Measurements from ENCODE around the gene VCP. TPM values are rescaled to one million over a fixed set of nuclear protein-coding genes. Genes with fewer than 3 reads are reported as not detected.
A peak's percentile ranks its signal among the peaks of the same experiment; 100 is the strongest.

The VCP gene
- total RNA-seq, 1 donor from 2014 or later: 374 TPM

DNA sequence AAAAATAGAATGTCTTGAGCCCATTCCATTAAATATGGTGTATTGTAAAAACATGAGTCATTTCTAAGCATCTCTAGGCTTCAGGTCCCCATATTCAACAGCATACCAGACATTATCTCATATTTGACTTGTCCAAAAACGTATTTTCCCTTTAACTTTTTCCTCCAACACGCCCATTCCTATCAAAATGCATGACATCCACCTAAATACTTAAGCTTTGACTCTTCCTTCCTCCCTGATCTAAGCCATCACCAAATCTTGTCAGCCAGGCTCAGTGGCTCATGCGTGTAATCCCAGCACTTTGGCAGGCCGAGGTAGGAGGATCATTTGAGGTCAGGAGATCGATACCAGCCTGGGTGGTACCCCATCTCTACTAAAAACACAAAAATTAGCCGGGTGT lies 23.9 kb downstream of the VCP start:
- H3K4me3 Mint-ChIP-seq: no peak overlapping the region
- H3K4me1 Mint-ChIP-seq: no peaks in the 10 kb centered on the region
- H3K36me3 Mint-ChIP-seq (ENCODE audit: low read depth): peaks cover 30% of the 10 kb centered on the region
- H3K9me3 Mint-ChIP-seq: no peaks in the 10 kb centered on the region
- H3K27me3 Mint-ChIP-seq (ENCODE audit: low read depth): no peaks in the 10 kb centered on the region
- TF ChIP-seq, protein P1, sequence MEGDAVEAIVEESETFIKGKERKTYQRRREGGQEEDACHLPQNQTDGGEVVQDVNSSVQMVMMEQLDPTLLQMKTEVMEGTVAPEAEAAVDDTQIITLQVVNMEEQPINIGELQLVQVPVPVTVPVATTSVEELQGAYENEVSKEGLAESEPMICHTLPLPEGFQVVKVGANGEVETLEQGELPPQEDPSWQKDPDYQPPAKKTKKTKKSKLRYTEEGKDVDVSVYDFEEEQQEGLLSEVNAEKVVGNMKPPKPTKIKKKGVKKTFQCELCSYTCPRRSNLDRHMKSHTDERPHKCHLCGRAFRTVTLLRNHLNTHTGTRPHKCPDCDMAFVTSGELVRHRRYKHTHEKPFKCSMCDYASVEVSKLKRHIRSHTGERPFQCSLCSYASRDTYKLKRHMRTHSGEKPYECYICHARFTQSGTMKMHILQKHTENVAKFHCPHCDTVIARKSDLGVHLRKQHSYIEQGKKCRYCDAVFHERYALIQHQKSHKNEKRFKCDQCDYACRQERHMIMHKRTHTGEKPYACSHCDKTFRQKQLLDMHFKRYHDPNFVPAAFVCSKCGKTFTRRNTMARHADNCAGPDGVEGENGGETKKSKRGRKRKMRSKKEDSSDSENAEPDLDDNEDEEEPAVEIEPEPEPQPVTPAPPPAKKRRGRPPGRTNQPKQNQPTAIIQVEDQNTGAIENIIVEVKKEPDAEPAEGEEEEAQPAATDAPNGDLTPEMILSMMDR (conservative IDR thresholded peaks at IDR 0.05): no peak
- H3K27ac Mint-ChIP-seq (ENCODE audit: unreplicated experiment): no peak overlapping the region
- DNase-seq (ENCODE audit: low read depth, low spot score): no peak

DNA sequence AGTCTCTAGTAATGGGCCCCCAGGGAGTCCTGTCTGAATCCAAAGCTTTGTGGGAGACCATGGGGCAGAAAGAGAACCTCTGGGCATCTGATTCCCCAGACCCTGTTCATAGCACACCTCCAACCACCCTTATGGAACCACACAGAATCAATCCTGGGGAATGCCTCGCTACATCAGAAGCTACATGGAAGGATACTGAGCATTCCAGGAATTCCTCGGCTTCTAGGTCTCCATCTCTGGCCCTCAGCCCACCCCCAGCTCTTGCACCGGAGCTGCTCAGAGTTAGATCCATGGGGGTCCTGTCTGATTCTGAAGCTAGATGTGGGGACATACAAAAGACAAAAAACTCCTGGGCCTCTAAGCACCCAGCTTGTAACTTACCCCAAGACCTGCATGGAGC lies 28.4 kb downstream of the VCP start:
- no peak for DNase-seq (ENCODE audit: low read depth, low spot score)
- Mint-ChIP-seq H3K9me3 (peaks cover 3% of the 10 kb centered on the region), H3K4me3 (no peak overlapping the region), H3K27ac (ENCODE audit: unreplicated experiment) (no peak overlapping the region), H3K4me1 (peaks cover 16% of the 10 kb centered on the region), H3K27me3 (ENCODE audit: low read depth) (no peaks in the 10 kb centered on the region), H3K36me3 (ENCODE audit: low read depth) (peaks cover 37% of the 10 kb centered on the region)
- TF ChIP-seq, protein P1 (conservative IDR thresholded peaks at IDR 0.05): no peak

DNA sequence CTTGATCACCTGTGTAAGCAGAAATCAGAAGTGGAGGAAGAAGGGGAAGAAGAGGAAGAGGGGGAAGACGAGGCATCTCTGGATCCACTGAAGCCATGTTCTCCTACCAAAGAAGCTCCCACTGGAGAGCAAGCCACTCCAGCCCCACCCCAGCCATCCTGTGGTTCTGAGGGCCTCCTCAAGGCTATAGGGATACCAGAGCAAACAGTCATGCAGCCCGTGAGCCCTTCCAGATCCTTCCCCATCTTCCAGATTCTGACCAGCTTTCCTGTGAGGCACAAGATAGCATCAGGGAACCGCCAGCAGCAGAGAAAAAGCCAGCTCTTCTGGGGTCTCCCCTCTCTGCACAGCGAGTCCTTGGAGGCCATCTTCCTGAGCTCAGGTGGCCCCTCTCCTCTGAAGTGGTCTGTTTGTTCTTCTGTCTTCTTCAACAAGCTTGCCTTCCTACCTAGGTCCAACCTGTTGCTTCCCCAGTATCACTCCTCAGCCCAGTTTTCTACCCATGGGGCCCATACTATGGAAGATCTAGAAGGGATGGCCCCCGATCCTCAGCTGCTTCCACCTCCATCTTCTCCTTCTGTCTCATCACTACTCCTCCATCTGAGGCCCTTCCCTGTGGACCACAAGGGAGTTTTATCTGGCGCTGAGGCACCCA lies 29.4 kb downstream of the VCP start:
- H3K27ac Mint-ChIP-seq (ENCODE audit: unreplicated experiment): no peak overlapping the region
- no peak overlapping the region for H3K4me3 Mint-ChIP-seq
- H3K4me1 Mint-ChIP-seq: peaks cover 16% of the 10 kb centered on the region
- peaks cover 30% of the 10 kb centered on the region for H3K36me3 Mint-ChIP-seq (ENCODE audit: low read depth)
- DNase-seq (ENCODE audit: low read depth, low spot score): no peak
- H3K27me3 Mint-ChIP-seq (ENCODE audit: low read depth): no peaks in the 10 kb centered on the region
- H3K9me3 Mint-ChIP-seq: peaks cover 3% of the 10 kb centered on the region
- TF ChIP-seq, protein P1 (conservative IDR thresholded peaks at IDR 0.05): no peak

DNA sequence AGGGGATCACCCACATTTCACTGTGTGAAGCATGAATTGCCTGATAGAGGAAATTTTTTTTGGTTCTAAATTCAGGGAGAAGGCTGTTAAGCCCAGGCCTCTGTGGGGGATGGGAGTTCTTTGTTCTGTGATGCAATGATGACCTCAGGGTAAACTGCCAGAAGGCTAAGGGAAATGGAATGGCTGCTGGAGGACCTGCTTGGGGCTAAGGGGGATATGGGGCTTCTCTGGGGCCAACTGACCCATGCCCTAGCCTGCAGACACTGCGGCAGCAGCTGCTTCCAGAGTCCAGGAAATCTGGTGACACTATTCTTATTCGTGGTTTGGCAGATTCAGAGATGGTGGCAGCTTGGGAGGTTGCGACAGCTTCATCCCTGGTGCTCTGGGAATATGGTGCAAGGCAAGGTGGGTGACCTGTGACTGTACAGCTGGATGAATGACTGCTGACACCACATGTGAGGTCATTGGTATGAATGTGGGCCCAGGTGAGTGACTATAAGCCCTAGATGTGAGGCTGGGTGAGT lies 30.3 kb downstream of the VCP start:
- peaks cover 16% of the 10 kb centered on the region for H3K4me1 Mint-ChIP-seq
- no peaks in the 10 kb centered on the region for H3K27me3 Mint-ChIP-seq (ENCODE audit: low read depth)
- DNase-seq (ENCODE audit: low read depth, low spot score): no peak
- peaks cover 3% of the 10 kb centered on the region for H3K9me3 Mint-ChIP-seq
- peak overlapping the region; percentile 67 for H3K27ac Mint-ChIP-seq (ENCODE audit: unreplicated experiment)
- H3K36me3 Mint-ChIP-seq (ENCODE audit: low read depth): peaks cover 30% of the 10 kb centered on the region
- no peak overlapping the region for H3K4me3 Mint-ChIP-seq
- TF ChIP-seq, protein P1 (conservative IDR thresholded peaks at IDR 0.05): no peak

DNA sequence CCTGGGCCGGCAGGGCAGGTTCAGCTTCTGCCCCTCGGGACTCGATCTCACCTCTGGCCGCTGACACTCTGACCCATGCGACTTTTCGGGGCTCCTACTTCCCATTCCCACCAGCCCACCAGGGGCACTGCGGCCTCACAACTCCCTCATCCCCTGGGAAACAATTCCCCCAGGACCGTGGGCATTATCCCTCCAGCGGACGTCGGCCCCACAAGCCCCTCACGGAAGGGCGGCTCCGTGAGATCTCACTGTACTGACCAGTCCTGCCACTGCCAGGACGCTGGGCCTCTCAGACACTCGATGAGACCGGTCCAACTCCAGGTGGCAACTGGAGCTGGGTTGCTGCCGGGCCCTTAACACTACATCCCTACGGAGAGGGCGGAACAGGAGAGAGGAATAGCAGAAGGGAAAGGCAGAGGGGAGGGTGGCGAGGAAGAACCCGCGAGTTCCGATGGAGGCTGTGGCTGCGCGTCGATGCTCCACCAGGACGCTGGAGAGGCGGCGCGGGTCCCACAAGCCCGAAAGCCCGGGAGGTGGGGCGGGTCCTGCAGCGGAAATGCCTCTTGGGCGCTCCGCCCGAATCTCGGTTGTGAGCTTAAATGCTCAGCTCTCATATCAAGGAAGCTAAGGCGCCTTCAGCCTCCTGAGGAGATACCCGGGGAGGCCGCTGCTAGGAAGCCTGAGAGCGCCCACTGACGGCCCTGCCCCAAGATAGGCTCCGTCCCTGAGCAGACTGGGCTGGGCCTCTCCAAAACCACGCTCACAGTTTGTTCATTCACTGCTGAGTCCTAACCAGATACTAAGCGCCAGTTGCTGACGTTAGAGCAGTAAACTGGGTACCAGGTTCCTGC lies 36.3 kb downstream of the VCP start:
- Mint-ChIP-seq H3K4me1 (no peaks in the 10 kb centered on the region), H3K4me3 (no peak overlapping the region), H3K27ac (ENCODE audit: unreplicated experiment) (no peak overlapping the region), H3K36me3 (ENCODE audit: low read depth) (peaks cover 11% of the 10 kb centered on the region), H3K27me3 (ENCODE audit: low read depth) (no peaks in the 10 kb centered on the region), H3K9me3 (peaks cover 3% of the 10 kb centered on the region)
- no peak for DNase-seq (ENCODE audit: low read depth, low spot score)
- TF ChIP-seq, protein P1 (conservative IDR thresholded peaks at IDR 0.05): no peak
